ENCODE measurements around the gene ACYP2.
A peak's percentile ranks its signal among the peaks of the same experiment; 100 is the strongest.
"Not testable (repeated sequence)": the region's sequence is repeated elsewhere in the genome, so short reads cannot be mapped to it uniquely, and the experiment has no call there.

ACYP2 gene

DNA sequence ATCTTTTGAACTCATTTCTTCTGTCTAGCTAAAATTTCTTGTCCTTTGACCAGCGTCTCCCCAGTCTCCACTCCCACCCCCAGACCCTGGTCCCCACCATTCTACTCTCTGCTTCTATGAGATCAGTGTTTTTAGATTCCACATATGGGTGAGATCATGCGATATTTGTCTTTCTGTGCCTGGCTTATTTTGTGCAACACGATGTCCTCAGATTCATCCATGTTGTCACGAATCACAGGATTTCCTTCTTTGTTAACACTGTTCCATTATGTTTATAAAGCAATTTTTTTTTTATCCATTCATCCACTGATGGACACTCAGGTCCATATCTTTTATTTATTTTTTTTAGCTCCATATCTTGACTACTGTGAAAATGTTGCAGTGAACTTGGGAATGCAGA is 16.0 kb upstream of the ACYP2 start:
- no peak for DNase-seq (ENCODE audit: low spot score)

DNA sequence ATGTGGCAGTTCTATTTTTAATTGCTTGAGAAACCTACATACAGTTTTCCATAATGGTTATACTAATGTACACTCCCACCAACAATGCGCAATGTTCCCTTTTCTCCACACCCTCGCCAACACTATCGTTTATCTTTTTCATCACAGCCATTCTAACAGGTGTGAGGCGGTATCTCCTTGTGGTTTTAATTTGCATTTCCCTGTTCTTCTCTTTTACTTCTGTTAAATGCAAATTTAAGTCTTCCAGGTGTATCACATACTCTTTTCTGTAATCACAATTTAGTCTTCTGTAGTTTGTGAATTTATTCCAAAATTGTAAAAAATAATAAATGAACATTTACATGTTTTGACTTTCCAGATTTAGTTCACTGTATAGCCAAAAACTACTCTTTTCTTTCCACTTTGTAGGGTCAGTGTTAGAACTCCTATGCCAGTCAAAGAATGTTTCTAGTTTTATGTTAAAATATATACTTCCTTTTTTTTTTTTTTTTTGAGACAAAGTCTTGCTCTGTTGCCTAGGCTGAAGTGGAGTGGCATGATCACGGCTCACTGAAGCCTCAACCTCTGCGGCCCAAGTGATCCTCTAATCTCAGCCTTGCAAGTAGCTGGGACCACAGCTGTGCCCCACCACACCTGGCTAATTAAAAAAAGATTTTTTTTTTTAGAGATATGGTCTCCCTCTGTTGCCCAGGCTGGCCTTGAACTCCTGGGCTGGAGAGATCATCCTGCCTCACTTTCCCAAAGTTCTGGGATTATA is 15.4 kb upstream of the ACYP2 start:
- DNase-seq (ENCODE audit: low spot score), result no peak

DNA sequence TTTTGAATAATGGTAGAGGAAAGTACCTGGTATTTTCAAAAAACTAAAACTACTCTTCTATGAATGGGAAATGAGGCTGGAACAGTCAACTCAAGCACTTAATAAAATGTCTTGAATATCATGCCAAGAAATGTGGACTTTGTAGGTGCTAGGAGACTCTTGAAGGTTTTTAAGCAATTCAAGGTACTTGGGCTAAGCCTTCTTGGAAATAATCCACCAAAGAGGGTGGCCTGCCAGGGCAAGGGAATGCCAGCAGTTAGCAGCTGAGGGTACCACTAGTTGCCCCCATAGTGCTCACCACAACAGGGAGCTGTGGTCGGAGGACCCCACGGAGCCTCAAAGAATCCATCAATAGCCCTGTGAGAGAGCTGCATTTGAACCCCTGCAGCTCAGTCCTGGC is 14.6 kb upstream of the ACYP2 start:
- DNase-seq (ENCODE audit: low spot score), result no peak

DNA sequence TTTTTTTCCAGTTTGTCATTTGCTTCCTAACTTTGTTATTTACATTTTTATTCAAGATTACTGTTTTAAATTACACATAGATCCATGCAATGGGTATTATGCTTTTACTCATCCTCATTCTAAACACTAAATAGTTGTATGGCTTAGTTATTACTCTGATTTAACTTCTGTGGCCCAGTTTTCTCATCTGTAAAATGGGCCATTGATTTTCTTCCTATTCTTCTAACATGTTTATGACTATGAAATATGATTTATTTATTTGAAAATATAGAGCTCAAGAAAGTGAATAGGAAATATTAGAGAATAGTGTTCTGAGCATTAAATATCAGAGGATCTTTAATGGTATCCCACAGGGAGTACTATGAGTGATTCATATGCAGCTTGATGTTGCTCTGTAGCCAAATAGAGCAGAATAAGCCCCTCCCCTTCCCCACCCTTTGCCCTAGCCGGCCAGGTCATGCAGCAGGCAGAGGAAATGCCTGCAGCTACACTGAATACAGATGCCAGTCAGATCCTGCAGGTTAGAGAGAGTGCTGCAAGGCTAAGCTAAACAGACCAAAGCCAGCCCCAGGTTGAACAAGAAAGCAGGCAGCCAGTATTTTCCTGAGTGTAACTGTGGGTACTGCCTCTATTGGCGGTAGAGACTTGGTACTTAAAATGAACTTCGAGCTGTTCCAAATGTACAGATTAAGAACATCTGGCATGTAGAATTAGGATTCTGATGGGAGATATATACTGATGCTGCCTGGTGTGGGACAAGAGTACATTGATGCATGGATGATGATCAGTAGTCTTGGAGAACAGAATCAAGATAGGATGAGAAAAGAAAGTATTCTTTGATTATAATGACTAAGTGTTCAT is 11.7 kb upstream of the ACYP2 start:
- peak; percentile 89 for DNase-seq (ENCODE audit: low spot score)

DNA sequence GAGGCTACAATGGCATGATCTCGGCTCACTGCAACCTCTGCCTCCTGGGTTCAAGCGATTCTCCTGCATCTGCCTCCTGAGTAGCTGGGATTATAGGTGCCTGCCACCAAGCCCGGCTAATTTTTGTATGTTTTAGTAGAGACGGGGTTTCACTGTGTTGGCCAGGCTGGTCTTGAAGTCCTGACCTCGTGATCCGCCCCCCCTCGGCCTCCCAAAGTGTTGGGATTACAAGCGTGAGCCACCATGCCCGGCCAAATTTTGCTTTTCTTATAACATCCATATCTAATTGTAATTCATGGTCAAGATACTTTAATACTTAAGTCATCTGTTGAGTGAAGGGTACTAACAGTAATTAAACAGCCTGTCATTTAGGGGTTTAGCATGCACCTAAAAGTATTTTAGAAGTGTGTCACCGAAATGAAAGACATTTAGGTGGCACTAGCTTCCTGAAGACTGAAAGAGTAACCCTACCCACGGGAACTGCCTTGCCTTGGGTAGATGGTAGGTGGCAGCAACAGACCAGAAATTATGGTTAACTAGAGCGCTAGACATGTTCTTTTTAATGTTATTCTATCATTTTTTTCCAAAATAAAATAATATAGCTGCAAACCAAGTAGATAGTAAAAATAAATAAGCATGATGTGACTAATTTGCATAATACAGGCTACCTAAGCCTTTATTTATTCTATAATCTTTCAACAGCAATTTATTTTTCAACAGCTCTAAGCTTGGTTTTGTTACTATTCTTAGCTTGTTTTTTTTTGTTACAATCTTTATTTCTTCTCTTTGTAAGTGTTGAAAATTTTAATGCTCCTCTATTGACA is 8.6 kb upstream of the ACYP2 start:
- DNase-seq (ENCODE audit: low spot score), result peak; percentile 67

DNA sequence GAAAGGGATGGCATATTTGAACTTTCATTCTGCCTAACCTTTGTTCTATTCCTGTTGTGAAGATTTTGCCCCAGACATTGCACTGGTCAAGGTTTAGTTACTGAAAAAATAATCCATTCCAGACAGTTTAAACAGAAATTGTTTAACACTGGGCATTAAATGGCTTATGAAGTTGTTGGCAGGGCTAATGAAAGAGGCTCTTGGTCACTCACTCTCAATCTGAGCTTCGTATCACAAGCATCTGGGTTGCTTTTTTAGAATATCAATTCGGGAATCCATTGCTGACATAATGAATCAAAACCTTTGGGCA is 8.0 kb upstream of the ACYP2 start:
- DNase-seq (ENCODE audit: low spot score), result no peak

DNA sequence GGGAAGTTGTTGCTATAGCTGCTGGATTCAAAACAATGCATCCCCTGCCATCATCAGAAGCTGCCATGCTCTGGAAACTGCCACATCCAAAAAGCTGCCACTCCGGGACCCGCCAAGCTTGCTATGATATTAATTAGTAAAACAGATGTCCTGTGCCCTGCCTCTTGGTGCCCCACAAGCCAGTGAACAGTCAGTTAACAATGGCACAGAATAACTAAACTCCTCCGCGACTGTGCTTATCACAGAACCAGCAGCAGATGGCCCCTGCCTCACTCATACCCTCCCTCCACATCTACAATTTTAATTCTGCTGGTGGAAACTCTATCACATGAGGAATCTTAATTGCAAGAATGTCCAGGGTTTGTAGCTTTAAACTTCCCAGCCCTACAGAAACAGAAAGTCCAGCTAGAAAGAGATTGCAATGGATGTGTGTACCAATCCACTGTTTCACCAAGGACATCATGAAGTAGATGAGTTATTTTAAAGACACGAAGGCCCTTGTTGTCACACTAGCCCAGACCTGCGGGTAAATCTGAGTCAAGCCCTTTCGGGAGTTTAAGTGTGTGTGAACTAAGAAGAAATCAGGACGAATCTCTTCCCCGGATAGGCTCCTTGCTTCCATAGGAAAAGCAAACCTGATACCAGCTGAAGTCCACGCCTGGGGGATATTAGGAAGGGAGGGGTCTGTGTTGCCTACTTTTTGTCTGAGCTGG is 7.4 kb upstream of the ACYP2 start:
- no peak for DNase-seq (ENCODE audit: low spot score)

DNA sequence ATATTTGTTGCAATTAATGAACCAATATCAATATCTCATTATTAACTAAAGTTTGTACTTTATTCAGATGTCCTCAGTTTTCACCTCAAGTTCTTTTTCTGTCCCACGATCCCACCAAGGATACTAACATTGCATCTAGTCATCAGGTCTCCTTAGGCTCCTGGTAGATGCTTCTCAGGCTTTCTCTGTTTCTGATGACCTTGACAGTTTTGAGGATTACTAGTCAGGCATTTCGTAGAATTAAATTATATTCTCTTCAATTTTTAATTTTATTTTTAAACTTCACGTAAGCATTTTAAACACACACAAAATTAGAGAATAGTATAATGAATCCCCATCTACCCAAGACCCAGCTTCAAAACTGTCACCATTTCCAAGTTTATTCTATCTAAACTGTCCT is 5.6 kb upstream of the ACYP2 start:
- DNase-seq (ENCODE audit: low spot score), result no peak

DNA sequence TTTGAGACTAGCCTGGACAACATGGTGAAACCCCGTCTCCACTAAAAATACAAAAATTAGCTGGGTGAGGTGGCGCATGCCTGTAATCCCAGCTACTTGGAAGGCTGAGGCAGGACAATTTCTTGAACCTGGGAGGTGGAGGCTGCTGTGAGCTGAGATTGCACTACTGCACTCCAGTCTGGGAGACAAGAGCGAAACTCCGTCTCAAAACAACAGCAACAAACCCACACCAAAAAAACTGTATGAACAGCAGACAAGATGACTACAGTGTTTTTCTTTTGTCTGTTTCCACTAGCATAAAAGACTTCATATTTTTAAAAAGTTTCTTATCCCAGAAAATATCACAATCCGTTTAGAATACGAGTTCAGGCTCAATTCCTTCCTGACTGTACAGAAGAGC is 936 bp upstream of the ACYP2 start:
- DNase-seq (ENCODE audit: low spot score), result not testable (repeated sequence)

DNA sequence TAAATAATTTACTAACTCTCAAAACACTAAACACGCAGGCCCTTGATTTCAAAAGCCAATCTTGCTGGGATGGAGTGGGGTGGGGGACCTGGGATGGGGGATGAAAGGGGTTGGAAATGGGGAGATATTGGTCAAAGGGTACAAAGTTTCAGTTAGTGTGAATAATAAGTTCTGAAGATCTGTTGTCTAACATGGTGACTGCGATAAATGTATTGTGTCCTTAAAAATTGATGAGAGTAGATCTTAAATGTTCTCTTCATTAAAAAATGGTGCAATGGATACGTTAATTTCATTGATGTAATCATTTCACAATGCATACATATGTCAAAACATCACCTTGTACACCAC is 505 bp upstream of the ACYP2 start:
- no peak for DNase-seq (ENCODE audit: low spot score)

DNA sequence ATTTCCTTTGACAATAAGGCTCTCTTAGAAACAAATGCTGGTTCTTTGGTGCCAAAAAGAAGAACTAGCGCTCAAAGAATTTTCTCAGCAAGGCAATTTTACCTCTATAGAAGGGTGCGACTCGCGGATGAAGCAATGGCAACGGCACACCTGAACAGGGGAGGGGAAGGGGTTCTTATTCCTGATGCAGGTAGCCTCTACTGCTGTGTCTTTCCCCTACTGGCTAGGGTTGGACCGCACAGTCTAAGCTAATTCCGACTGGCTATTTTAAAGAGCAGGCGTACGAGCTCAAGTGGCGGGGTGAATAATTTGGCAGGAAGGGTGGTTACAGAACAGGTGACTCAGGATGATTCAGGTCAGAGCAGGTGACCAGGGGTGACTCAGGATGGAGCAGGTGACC is 1.2 kb downstream of the ACYP2 start:
- DNase-seq (ENCODE audit: low spot score), result peak; percentile 48

DNA sequence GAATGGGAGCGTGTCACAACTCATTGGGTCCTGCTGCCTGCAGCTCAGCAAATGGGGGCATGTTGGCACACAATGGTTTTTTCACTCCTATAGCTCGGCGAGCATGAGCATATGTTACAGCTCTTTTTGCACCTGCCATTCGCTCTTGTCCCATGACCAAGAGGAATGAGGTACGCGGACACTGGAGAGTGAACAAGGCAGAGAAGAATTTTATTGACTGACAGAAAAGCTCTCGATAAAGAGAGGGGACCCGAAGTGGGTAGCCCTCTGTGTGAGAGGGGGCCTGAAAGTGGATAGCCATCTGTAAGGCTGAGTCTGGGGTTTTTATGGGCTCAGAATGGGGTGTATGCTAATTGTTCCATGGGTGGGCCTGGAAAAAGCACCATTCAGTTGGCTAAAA is 5.5 kb downstream of the ACYP2 start:
- DNase-seq (ENCODE audit: low spot score), result no peak

DNA sequence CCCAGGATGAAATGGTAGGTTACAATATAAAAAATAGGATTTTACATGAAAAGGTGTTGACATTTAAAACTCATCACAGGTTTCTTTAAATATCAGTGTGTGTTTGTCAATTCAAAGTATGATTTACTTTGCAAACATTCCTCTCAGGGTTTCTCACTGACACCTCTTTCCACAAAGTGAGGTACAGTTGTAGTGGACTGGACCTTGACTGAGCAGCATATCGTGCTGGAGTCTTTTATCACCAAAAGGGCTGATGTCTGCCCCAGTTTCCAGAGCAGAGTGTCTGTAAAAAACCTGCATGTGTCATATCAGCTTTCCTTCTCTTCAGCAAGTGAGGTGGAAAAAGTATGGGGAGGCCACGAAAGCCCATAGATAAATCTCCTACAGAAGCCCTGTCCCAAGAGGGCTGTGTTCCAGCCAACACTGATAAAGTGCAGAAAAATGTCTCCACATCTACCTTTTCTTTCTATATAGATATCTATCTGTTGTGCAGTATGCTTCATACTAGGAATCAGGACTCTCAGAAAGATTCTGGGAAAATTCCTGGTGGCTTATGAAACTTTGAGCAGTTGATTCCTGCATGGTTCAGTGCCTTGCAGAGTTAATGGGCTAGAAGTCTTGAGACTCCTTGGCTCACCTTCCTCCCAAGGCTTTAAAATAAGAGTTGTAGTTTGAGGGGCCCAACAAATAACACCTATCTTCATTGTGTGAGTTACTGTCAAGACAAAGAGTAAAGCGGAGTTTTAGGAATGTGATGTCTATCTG is 6.9 kb downstream of the ACYP2 start:
- DNase-seq (ENCODE audit: low spot score), result peak; percentile 55

DNA sequence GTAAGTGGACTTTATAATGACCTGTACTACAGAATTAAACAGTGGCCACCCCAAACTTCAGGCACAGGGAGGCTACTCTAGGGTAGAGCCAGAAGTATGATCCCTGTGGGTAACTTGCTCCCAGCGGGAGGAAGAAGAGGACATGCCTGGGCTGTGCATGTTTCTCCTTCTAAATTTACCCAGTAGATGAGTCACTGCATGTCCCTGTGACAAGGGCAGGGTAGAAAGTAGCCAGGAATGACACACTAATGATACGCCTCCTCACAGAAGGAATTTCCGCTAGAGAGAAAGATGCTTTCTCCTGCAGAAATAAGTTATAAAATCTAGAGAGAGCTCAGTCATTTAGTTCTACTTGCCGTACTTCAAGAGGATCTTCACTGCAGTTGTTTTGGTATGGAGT is 7.5 kb downstream of the ACYP2 start:
- DNase-seq (ENCODE audit: low spot score), result peak; percentile 81

DNA sequence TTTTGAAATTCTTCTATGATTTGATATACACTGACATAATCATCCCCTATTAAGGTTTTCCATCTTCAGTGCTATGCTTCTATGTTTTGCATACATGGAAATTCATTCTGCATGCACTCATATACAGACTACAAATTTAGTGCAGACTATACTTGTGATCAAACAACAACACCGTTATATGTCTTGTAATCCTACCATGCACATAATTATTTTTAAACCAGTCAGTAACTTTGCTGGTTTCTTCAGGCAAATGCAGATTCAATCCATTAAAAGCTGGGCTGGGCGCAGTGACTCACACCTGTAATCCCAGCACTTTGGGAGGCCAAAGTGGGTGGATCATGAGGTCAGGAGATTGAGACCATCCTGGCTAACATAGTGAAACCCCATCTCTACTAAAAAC is 11.8 kb downstream of the ACYP2 start:
- DNase-seq (ENCODE audit: low spot score), result not testable (repeated sequence)

DNA sequence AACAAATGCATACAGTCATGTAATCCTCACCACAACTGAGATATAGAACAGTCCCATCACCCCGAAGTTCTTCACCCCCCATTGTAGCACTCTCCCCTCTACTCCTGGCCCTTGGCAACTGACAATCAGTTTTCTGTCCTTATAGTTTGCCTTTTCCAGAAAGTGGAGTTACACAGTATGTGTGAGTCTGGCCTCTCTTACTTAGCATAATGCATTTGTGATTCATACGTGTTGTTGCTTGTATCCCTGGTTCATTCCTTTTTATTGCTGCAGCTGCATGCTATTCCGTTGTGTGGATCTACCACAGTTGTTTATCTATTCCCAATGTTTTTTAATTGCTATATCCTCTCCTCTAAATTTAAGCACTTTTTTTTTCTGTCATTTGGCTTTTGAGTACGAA is 17.6 kb downstream of the ACYP2 start:
- DNase-seq (ENCODE audit: low spot score), result no peak

DNA sequence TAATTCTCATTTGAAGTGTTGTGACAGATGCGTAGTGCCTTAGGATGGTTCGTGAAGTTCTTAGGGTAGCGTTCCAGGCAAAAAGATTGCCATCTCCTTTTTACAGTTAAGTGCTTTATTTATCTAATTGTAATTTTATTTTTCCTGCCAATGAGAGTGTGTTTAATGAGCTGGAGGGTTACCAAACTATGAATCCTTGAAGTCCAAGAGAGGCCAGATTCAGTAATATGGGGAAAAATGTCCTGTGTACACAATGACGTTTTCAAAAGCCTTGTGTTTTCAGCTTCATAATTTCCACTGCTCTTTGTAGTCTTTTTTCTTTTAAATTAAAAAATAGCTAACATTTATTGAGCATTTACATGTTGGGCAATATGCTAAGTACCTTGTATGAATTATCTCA is 23.8 kb downstream of the ACYP2 start:
- no peak for DNase-seq (ENCODE audit: low spot score)

DNA sequence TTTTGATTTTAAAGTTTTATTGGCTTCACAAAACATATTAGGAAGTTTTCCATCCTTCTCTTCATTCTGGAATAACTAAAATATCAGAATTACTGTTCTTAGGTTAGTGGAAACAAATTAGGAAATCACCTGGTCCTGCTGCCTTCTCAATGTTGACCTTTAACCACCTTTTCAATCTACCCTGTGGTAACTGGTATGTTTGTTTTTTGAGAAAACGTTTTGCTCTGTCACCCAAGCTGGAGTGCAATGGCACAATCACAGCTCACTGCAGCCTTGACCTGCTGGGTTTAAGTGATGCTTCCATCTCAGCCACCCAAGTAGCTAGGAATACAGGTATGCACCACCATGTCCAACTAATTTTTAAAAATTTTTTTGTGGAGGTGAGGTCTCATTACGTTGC is 28.4 kb downstream of the ACYP2 start:
- no peak for DNase-seq (ENCODE audit: low spot score)

DNA sequence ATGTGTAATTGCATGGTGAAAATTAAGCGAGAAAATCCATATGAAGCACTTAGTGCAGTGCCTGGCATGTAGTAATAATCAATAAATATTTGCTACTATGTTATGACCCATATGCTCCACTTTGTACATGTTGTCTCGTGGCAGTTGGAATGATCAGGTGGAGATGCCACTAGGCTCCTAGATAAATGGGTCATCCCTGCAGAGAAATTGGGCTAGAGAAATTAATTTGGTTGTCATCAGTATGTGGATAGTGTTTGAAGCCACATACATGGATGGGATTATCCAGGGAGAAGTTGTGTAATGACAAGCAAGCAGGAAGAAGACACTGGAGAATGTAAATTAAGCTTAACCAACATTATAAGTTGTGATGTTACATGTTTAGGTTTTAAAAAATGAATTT is 33.0 kb downstream of the ACYP2 start:
- no peak for DNase-seq (ENCODE audit: low spot score)

DNA sequence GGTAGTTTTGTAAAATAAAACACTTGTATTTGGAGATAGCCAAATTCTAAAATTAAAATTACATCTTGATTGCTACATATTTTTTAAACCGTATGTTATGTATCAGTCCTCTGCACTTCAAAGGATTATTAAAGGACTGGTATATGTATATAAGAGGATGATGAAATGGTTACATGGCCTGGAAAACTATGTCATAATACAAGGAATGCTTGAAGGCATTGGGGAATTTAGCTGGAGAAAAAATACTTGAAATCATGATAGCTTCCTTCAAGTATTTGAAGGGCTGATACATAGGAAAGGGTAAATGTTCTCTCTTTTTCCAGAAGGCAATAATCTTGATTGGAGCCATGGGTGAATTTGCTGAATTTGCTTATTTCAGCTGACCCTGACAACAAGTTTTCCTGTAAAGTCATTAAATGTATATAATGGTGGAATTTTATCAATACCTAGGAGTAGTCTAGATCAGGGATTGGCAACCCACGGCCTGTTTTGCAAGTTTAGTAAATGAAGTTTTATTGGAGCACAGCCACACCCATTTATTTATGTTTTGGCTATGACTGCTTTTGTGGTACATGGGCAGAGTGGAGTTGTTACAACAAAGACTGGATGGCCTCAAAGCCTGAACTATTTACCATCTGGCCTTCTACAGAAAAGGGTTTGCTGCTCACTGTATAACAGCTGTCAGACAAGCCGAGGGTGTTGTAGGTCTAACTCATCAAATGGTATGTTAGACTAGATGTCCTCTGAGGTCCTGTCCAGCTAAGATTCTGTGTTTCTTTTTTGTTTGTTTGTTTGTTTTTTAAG is 34.4 kb downstream of the ACYP2 start:
- DNase-seq (ENCODE audit: low spot score), result no peak

DNA sequence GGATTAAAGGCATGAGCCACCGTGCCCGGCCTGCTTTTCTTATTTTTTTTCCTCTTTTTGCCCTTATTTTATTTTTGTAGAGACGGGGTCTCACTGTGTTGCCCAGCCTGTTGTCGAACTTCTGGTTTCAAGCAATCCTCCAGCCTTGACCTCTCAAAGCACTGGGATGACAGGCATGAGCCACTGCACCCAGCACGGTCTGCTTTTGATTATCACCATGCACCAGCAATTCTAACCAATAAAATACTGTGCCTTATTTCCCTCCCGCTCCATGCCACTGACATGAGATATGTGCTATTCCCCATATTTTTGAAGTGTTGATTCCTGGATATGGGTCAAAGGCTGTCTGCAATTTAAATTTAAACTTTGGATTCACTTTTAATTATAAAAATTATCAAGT is 42.9 kb downstream of the ACYP2 start:
- no peak for DNase-seq (ENCODE audit: low spot score)
